Erythroblast (primary cell): Measurements from ENCODE around the gene SUZ12.
"Not testable (repeated sequence)": the region's sequence is repeated elsewhere in the genome, so short reads cannot be mapped to it uniquely, and the experiment has no call there.

Experiments used
- GATA1 ChIP-seq: IDR thresholded peaks from 2 replicates; pipeline ENCODE4 v1.6.1; 2011; ENCODE audit warnings: low read depth, mild to moderate bottlenecking, control low read depth, low read length, moderate library complexity
- POLR2A ChIP-seq: IDR thresholded peaks from 2 replicates; pipeline ENCODE4 v1.6.1; 2011; ENCODE audit warnings: mild to moderate bottlenecking, low read length

DNA sequence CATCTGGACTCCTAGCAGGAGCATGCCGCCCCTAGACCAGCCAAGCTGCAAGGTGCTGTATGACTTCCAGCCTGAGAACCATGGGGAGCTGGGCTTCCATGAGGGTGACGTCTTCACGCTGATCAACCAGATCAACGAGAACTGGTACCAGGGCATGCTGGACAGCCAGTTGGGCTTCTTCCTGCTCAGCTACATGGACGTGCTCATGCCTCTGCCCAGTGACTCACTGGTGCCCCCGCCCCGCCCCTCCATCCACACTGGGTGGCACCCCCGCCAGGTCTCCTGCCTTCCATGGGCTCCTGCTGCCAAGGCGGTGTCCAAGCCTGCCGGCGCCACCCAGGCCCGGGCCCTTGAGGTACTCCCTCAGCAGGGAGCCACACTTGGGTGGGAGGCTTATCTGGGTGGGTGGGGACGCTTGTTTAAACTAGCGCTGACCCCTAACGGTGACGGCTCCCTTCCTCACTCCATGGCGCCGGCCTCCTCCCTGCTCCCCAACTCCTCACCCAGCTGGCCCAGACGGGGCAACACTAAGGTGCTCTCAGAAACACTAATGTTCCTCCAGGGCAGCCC is 104.6 kb downstream of the SUZ12 start:
- TF ChIP-seq POLR2A, GATA1: not testable (repeated sequence)
